Measurements from ENCODE around the gene STPG1.
A peak's percentile ranks its signal among the peaks of the same experiment; 100 is the strongest.

Gene STPG1

GRCh38 chr1:24426744-24427544 is 13.4 kb upstream of the STPG1 start:
- no peak for DNase-seq (ENCODE audit: low read depth in 2 of 2)

- no peak for DNase-seq (ENCODE audit: low read depth in 2 of 2)
Measured at GRCh38 chr1:24425922-24426321, 12.3 kb upstream of the STPG1 start.

GRCh38 chr1:24425441-24425840 is 11.9 kb upstream of the STPG1 start:
- DNase-seq (ENCODE audit: low read depth in 2 of 2): no peak

- DNase-seq (ENCODE audit: low read depth in 2 of 2): no peak
Measured at GRCh38 chr1:24424990-24425389, 11.4 kb upstream of the STPG1 start.

- no peak for DNase-seq (ENCODE audit: low read depth in 2 of 2)
Measured at GRCh38 chr1:24424207-24424606, 10.6 kb upstream of the STPG1 start.

- no peak for DNase-seq (ENCODE audit: low read depth in 2 of 2)
Measured at GRCh38 chr1:24421502-24421901, 7.9 kb upstream of the STPG1 start.

GRCh38 chr1:24420547-24420946 is 7.0 kb upstream of the STPG1 start:
- no peak for DNase-seq (ENCODE audit: low read depth in 2 of 2)

GRCh38 chr1:24418898-24419628 is 5.5 kb upstream of the STPG1 start:
- no peak for DNase-seq (ENCODE audit: low read depth in 2 of 2)

- DNase-seq (ENCODE audit: low read depth in 2 of 2): no peak
Measured at GRCh38 chr1:24417681-24418080, 4.1 kb upstream of the STPG1 start.

- no peak for DNase-seq (ENCODE audit: low read depth in 2 of 2)
Measured at GRCh38 chr1:24416666-24417391, 3.2 kb upstream of the STPG1 start.

GRCh38 chr1:24415910-24416665 is 2.5 kb upstream of the STPG1 start:
- no peak for DNase-seq (ENCODE audit: low read depth in 2 of 2)

- DNase-seq (ENCODE audit: low read depth in 2 of 2): peak; percentile 91 to 94
Measured at GRCh38 chr1:24415334-24415909, 1.8 kb upstream of the STPG1 start, which contains the start of gene NIPAL3. Gene NIPAL3, plus strand, starts transcription at chr1:24415802. Its CDS starts 3,746 bp downstream, at chr1:24419548.

GRCh38 chr1:24414775-24415333 is 1.3 kb upstream of the STPG1 start:
- DNase-seq (ENCODE audit: low read depth in 2 of 2): no peak

- no peak for DNase-seq (ENCODE audit: low read depth in 2 of 2)
Measured at GRCh38 chr1:24412408-24412807, 1.2 kb downstream of the STPG1 start.

GRCh38 chr1:24411963-24412362 is 1.6 kb downstream of the STPG1 start:
- DNase-seq (ENCODE audit: low read depth in 2 of 2): no peak

GRCh38 chr1:24410750-24411149 is 2.8 kb downstream of the STPG1 start:
- no peak for DNase-seq (ENCODE audit: low read depth in 2 of 2)

- no peak for DNase-seq (ENCODE audit: low read depth in 2 of 2)
Measured at GRCh38 chr1:24409535-24409934, 4.0 kb downstream of the STPG1 start.

- no peak for DNase-seq (ENCODE audit: low read depth in 2 of 2)
Measured at GRCh38 chr1:24406788-24407187, 6.8 kb downstream of the STPG1 start.

GRCh38 chr1:24403806-24404205 is 9.8 kb downstream of the STPG1 start:
- no peak for DNase-seq (ENCODE audit: low read depth in 2 of 2)

- no peak for DNase-seq (ENCODE audit: low read depth in 2 of 2)
Measured at GRCh38 chr1:24400065-24400464, 13.5 kb downstream of the STPG1 start.

- no peak for DNase-seq (ENCODE audit: low read depth in 2 of 2)
Measured at GRCh38 chr1:24393892-24394291, 19.7 kb downstream of the STPG1 start.

Data from stimulated activated CD8-positive, alpha-beta memory T cell treated with anti-CD3 and anti-CD28 coated beads, Interleukin-2, amount 100 ng/mL, for 1 hour (primary cell).